GM23338 (cell line): ENCODE data around the gene CUEDC2.

Experiments used
- EZH2phosphoT487 ChIP-seq: fragments of 200-600 bp; sonication (generic); IDR thresholded peaks from one replicate; pipeline ENCODE4 v1.8.1; 2018; ENCODE audit warnings: antibody characterized with exemption; ENCODE audit not compliant: unreplicated experiment
- TF ChIP-seq, protein P1 (sequence below), 2 experiments: fragments of 200-600 bp in 1 of 2; sonication (generic) in 1 of 2; conservative IDR thresholded peaks; 2 replicates each; pipeline versions ENCODE4 v1.5.1 to v1.6.1; 2016 to 2017; ENCODE audit warnings: antibody characterized with exemption in 2 of 2, low read depth in 2 of 2, mild to moderate bottlenecking in 2 of 2, moderate library complexity in 1 of 2
- TF ChIP-seq, protein P2 (sequence below): IDR thresholded peaks from one replicate; pipeline ENCODE4 v1.6.1; 2018; ENCODE audit warnings: antibody characterized with exemption; ENCODE audit not compliant: unreplicated experiment
- TF ChIP-seq, protein P3 (sequence below): IDR thresholded peaks from 2 replicates; pipeline ENCODE4 v1.6.1; 2016; ENCODE audit warnings: antibody characterized with exemption

DNA sequence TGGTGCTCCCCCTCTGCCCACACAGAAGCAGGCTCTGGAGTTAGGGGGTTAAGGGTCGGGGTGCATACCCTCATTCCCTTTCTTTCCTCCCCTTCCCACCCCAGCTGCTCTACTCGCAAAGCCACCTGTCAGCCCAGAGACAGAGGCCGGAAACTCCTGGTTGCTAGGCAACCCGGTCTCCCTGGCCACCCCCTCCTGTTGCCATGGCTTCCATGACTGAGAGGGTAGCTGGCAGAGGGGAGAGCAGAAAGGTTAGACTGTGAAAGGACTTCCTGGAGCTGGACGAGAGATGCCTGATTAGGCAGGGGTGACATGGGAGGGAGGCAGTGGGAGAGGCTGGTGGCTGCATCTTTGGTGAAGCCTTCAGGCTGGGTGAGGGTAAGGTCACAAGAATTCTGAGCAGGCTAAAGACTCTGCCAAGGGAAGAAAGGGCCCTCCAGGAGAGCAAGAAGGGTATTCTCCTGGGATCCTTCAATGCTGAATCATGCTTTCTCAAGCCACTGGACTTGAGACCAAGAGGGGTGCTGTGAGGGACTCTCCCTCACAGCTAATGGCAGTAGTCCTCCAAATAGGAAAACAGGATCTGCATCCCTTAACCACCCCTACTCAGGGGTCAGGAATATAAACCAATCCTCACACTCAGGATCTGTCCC, 19.2 kb downstream of the CUEDC2 start:
- TF ChIP-seq, protein P1, sequence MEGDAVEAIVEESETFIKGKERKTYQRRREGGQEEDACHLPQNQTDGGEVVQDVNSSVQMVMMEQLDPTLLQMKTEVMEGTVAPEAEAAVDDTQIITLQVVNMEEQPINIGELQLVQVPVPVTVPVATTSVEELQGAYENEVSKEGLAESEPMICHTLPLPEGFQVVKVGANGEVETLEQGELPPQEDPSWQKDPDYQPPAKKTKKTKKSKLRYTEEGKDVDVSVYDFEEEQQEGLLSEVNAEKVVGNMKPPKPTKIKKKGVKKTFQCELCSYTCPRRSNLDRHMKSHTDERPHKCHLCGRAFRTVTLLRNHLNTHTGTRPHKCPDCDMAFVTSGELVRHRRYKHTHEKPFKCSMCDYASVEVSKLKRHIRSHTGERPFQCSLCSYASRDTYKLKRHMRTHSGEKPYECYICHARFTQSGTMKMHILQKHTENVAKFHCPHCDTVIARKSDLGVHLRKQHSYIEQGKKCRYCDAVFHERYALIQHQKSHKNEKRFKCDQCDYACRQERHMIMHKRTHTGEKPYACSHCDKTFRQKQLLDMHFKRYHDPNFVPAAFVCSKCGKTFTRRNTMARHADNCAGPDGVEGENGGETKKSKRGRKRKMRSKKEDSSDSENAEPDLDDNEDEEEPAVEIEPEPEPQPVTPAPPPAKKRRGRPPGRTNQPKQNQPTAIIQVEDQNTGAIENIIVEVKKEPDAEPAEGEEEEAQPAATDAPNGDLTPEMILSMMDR (conservative IDR thresholded peaks at IDR 0.05; ENCODE audit: low read depth in 2 of 2), result no peak
- TF ChIP-seq EZH2phosphoT487, result no peak
- TF ChIP-seq, protein P2, sequence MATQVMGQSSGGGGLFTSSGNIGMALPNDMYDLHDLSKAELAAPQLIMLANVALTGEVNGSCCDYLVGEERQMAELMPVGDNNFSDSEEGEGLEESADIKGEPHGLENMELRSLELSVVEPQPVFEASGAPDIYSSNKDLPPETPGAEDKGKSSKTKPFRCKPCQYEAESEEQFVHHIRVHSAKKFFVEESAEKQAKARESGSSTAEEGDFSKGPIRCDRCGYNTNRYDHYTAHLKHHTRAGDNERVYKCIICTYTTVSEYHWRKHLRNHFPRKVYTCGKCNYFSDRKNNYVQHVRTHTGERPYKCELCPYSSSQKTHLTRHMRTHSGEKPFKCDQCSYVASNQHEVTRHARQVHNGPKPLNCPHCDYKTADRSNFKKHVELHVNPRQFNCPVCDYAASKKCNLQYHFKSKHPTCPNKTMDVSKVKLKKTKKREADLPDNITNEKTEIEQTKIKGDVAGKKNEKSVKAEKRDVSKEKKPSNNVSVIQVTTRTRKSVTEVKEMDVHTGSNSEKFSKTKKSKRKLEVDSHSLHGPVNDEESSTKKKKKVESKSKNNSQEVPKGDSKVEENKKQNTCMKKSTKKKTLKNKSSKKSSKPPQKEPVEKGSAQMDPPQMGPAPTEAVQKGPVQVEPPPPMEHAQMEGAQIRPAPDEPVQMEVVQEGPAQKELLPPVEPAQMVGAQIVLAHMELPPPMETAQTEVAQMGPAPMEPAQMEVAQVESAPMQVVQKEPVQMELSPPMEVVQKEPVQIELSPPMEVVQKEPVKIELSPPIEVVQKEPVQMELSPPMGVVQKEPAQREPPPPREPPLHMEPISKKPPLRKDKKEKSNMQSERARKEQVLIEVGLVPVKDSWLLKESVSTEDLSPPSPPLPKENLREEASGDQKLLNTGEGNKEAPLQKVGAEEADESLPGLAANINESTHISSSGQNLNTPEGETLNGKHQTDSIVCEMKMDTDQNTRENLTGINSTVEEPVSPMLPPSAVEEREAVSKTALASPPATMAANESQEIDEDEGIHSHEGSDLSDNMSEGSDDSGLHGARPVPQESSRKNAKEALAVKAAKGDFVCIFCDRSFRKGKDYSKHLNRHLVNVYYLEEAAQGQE, result no peak
- TF ChIP-seq, protein P3, sequence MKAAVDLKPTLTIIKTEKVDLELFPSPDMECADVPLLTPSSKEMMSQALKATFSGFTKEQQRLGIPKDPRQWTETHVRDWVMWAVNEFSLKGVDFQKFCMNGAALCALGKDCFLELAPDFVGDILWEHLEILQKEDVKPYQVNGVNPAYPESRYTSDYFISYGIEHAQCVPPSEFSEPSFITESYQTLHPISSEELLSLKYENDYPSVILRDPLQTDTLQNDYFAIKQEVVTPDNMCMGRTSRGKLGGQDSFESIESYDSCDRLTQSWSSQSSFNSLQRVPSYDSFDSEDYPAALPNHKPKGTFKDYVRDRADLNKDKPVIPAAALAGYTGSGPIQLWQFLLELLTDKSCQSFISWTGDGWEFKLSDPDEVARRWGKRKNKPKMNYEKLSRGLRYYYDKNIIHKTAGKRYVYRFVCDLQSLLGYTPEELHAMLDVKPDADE, result no peak
